Keratinocyte (primary cell): Measurements from ENCODE around the gene COL25A1.

ENCODE experiments used
- CTCF ChIP-seq, 3 experiments: IDR thresholded peaks in 1 of 3; conservative IDR thresholded peaks in 1 of 3; optimal IDR thresholded peaks in 1 of 3; 2 replicates in 2 of 3; 3 replicates in 1 of 3; pipeline versions ENCODE3 to v1.5.1; 2011; ENCODE audit warnings: low read length in 3 of 3, mild to moderate bottlenecking in 3 of 3, moderate library complexity in 2 of 3, control low read depth in 1 of 3, inconsistent platforms in 1 of 3; ENCODE audit not compliant: insufficient read depth in 2 of 3; ENCODE audit errors: extremely low read depth in 1 of 3
- EZH2 ChIP-seq: IDR thresholded peaks from one replicate; pipeline ENCODE4 v1.6.1; 2012; ENCODE audit warnings: inconsistent platforms, mild to moderate bottlenecking, low read length, moderate library complexity

- TF ChIP-seq EZH2 (no peak), CTCF (optimal IDR thresholded peaks at IDR 0.05 in 1 of 3, IDR thresholded peaks at IDR 0.05 in 1 of 3, conservative IDR thresholded peaks at IDR 0.05 in 1 of 3; ENCODE audit: extremely low read depth in 1 of 3, insufficient read depth in 2 of 3, low read length in 3 of 3) (no peak)
Observed at GRCh38 chr4:108931926-108932325, 370.5 kb downstream of the COL25A1 start.
